GM18507 (cell line): ENCODE measurements around the gene SMARCE1.

ENCODE experiments used
- DNase-seq: peaks from one replicate; pipeline ENCODE4 v3.0.0; 2011; ENCODE audit warnings: low read depth; ENCODE audit not compliant: insufficient read length; ENCODE audit errors: extremely low spot score
- FAIRE-seq: peaks from 2 replicates; lab custom pipeline; 2011; peaks lifted over from hg19 to GRCh38; lab: Jason Lieb, UNC

SMARCE1 gene

GRCh38 chr17:40648384-40648968, 858 bp upstream of the SMARCE1 start:
- FAIRE-seq (no peak), DNase-seq (no peak)

- FAIRE-seq (peak; percentile 77), DNase-seq (no peak)
These were observed 611 bp downstream of the SMARCE1 start for GRCh38 chr17:40646791-40647623.

GRCh38 chr17:40645943-40646342, 1.7 kb downstream of the SMARCE1 start:
- FAIRE-seq = no peak
- no peak for DNase-seq

- FAIRE-seq = no peak
These were observed 2.3 kb downstream of the SMARCE1 start for GRCh38 chr17:40645291-40645690.

GRCh38 chr17:40637931-40638330, 9.7 kb downstream of the SMARCE1 start:
- FAIRE-seq (no peak), DNase-seq (no peak)

More at GRCh38 chr17:40645291-40645690, 2.3 kb downstream of the SMARCE1 start:
- DNase-seq = no peak

GRCh38 chr17:40633871-40634270, 13.7 kb downstream of the SMARCE1 start:
- DNase-seq (no peak), FAIRE-seq (no peak)

GRCh38 chr17:40632216-40632615, 15.4 kb downstream of the SMARCE1 start:
- FAIRE-seq = no peak

GRCh38 chr17:40629842-40630241, 17.8 kb downstream of the SMARCE1 start:
- FAIRE-seq = no peak
- no peak for DNase-seq

More at GRCh38 chr17:40632216-40632615, 15.4 kb downstream of the SMARCE1 start:
- DNase-seq = no peak

GRCh38 chr17:40625311-40625710, 22.3 kb downstream of the SMARCE1 start:
- DNase-seq (no peak), FAIRE-seq (no peak)

- FAIRE-seq (no peak), DNase-seq (no peak)
These were observed 24.0 kb downstream of the SMARCE1 start for GRCh38 chr17:40623419-40624210.

- FAIRE-seq = peak; percentile 54
- no peak for DNase-seq
These were observed 25.1 kb downstream of the SMARCE1 start for GRCh38 chr17:40622509-40622928.

- DNase-seq (no peak), FAIRE-seq (no peak)
These were observed 26.0 kb downstream of the SMARCE1 start for GRCh38 chr17:40621578-40621977.

- DNase-seq (no peak), FAIRE-seq (no peak)
These were observed 26.6 kb downstream of the SMARCE1 start for GRCh38 chr17:40621019-40621418.

GRCh38 chr17:40618754-40619625, 28.6 kb downstream of the SMARCE1 start:
- no peak for FAIRE-seq
- no peak for DNase-seq

GRCh38 chr17:40617678-40618240, 29.9 kb downstream of the SMARCE1 start:
- DNase-seq (no peak), FAIRE-seq (no peak)

GRCh38 chr17:40616592-40616991, 31.0 kb downstream of the SMARCE1 start:
- FAIRE-seq = no peak
- DNase-seq = no peak

- FAIRE-seq (no peak), DNase-seq (no peak)
These were observed 31.7 kb downstream of the SMARCE1 start for GRCh38 chr17:40615841-40616476.

GRCh38 chr17:40615068-40615840, 32.4 kb downstream of the SMARCE1 start:
- DNase-seq (peak; percentile 54), FAIRE-seq (peak; percentile 95)
